ENCODE measurements around the gene THEM4. TPM values are rescaled to one million over a fixed set of nuclear protein-coding genes. Genes with fewer than 3 reads are reported as not detected.
A peak's percentile ranks its signal among the peaks of the same experiment; 100 is the strongest.

The THEM4 gene
- total RNA-seq, 2 experiments from 2014 or later, result 19.6 to 24.9 TPM

DNA sequence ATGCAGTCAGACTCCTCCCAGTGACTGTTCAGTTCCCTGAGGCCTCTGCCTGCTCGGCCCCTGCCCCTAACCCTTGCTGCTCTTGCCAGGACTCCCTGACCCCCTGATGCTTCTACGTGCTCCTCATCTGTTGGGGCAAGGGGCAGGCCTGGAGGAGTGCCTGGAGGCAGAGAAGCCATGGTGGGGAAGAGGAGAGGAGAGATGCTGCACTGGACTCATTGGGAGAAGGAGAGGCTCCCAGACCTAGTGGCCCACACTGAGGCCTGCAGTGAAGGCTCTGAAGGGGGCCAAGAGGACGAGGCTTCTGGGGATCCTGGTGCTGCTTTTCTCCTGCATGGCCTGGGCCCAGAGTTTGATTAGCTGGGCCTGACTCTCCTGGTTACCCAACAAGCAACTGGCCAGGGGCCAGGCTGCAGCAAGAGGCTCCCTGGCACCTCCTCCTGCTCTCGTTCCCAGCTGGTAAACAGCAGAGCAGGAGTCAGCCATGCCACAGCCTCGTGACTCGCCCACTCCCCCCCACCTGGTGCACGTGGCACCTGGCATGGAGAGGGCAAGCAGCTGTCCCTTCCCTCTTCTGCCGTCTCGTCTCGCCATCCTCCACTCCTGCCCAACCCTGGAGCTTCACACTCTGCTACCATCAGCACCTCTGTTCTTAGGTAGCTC lies 76.9 kb downstream of the THEM4 start:
- intact Hi-C loops (cut with micrococcal nuclease), result loop anchor here (5.0 kb wide), 1 partner anchor 485 kb away; the partner anchor contains the start of gene RFX5
- H3K4me1 Mint-ChIP-seq (ENCODE audit: low read depth), result peaks cover 87% of the 10 kb centered on the region
- ChIA-PET CTCF (interaction anchor here (0.6 to 1.0 kb wide), 3 partner anchors 13 to 240 kb away, joined by 3 read pairs; no protein-coding TSS in a partner anchor), POLR2A (interaction anchor here (1.8 kb wide), 1 partner anchor 16 kb away, joined by 4 read pairs; no protein-coding TSS in a partner anchor)
- H3K27ac Mint-ChIP-seq, result peak overlapping the region; percentile 12
- no peaks in the 10 kb centered on the region for H3K36me3 Mint-ChIP-seq
- H3K27me3 Mint-ChIP-seq, result no peaks in the 10 kb centered on the region
- DNase-seq, result no peak
- H3K9me3 Mint-ChIP-seq, result no peaks in the 10 kb centered on the region
- H3K4me3 Mint-ChIP-seq, result no peak overlapping the region

DNA sequence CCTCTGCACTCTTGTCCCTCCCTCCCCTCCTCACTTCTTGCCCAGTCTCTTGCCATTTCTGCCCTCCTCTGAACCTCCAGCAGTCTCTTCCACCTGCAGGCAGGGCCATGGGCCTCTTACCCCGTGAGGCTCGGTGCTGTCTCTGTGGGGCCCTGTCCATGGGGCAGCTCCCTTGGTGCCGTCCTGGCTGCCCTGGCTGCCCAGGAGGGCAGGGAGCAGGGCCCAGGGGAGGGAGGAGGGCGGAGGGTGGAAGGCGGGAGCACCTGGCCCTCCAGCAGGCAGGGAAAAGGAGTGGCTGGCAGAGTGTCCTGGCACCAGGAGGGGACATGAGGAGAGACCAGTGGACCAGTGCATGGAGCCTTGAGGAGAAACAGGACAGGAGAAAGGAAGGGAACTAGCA lies 77.7 kb downstream of the THEM4 start, which contains the start of gene RORC:
RORC (minus strand) TSS at position 198 of the 400 bp plus-strand sequence; CDS start at position 160, 38 bp downstream.
- POLR2A ChIA-PET, result no interaction called here

GRCh38 chr1:151831256-151831591 lies 78.1 kb downstream of the THEM4 start:
- H3K27me3 Mint-ChIP-seq, result no peaks in the 10 kb centered on the region
- H3K36me3 Mint-ChIP-seq, result no peaks in the 10 kb centered on the region
- H3K4me1 Mint-ChIP-seq (ENCODE audit: low read depth), result peaks cover 78% of the 10 kb centered on the region
- CTCF ChIA-PET, result interaction anchor here (1.2 to 1.9 kb wide), 3 partner anchors 8 to 68 kb away, joined by 5 to 8 read pairs (median 6); partner anchors contain the start of genes C2CD4D, MRPL9 and TDRKH
- intact Hi-C loops (cut with micrococcal nuclease), result loop anchor here (2.0 to 5.0 kb wide), 2 partner anchors 218 to 484 kb away; partner anchors contain the start of genes RFX5 and SNX27
- H3K27ac Mint-ChIP-seq, result peak overlapping the region; percentile 77
- POLR2A ChIA-PET, result interaction anchor here (2.2 kb wide), 1 partner anchor 8 kb away, joined by 5 read pairs; the partner anchor contains the start of gene C2CD4D
- peak overlapping the region; percentile 48 for H3K4me3 Mint-ChIP-seq
- no peak for DNase-seq
- H3K9me3 Mint-ChIP-seq, result no peaks in the 10 kb centered on the region

More for the DNA sequence above, 77.7 kb downstream of the THEM4 start, which contains the start of gene RORC:
- Mint-ChIP-seq H3K4me3 (peak within 1 kb of the TSS; percentile 48), H3K27ac (peak within 1 kb of the TSS; percentile 77), H3K36me3 (no peaks in the 10 kb centered on the region), H3K4me1 (ENCODE audit: low read depth) (peaks cover 78% of the 10 kb centered on the region), H3K27me3 (no peaks in the 10 kb centered on the region), H3K9me3 (no peaks in the 10 kb centered on the region)
- CTCF ChIA-PET, result interaction anchor here (1.9 kb wide), 1 partner anchor 42 kb away, joined by 8 read pairs; the partner anchor contains the start of gene TDRKH
- intact Hi-C loops (cut with micrococcal nuclease), result loop anchor here (2.0 to 5.0 kb wide), 2 partner anchors 219 to 484 kb away; partner anchors contain the start of genes RFX5 and SNX27
- DNase-seq, result no peak

DNA sequence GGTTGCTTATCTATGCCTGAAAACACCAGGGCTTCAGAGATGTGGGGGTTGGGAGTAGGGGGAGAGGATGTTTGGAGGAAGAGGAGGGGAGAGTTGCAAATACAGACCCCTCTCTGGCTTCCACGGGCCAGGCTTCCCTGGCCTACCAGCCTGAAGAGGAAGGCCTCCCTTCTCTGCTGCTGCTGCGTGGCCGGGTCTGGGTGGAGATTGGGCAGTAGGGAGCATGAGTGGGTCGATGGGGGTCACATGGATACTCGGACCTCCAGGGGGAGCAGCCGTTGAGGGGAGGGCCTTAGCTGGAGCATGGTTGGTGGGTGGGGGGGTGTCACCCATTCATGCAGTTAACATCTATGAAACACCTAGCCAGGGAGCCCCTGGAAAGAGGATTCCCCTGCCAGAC lies 79.3 kb downstream of the THEM4 start:
- intact Hi-C loops (cut with micrococcal nuclease), result loop anchor here (2.0 to 5.0 kb wide), 2 partner anchors 217 to 483 kb away; partner anchors contain the start of genes RFX5 and SNX27
- Mint-ChIP-seq H3K27me3 (no peaks in the 10 kb centered on the region), H3K4me3 (peak overlapping the region; percentile 22), H3K9me3 (no peaks in the 10 kb centered on the region), H3K27ac (peak overlapping the region; percentile 86), H3K36me3 (no peaks in the 10 kb centered on the region), H3K4me1 (ENCODE audit: low read depth) (peaks cover 78% of the 10 kb centered on the region)
- CTCF ChIA-PET, result interaction anchor here (0.7 to 1.9 kb wide), 9 partner anchors 8 to 237 kb away, joined by 3 to 8 read pairs (median 5); partner anchors contain the start of genes C2CD4D, MRPL9 and TDRKH
- no peak for DNase-seq
- POLR2A ChIA-PET, result interaction anchor here (2.2 to 3.0 kb wide), 3 partner anchors 9 to 40 kb away, joined by 5 to 16 read pairs (median 9); partner anchors contain the start of genes C2CD4D and TDRKH

DNA sequence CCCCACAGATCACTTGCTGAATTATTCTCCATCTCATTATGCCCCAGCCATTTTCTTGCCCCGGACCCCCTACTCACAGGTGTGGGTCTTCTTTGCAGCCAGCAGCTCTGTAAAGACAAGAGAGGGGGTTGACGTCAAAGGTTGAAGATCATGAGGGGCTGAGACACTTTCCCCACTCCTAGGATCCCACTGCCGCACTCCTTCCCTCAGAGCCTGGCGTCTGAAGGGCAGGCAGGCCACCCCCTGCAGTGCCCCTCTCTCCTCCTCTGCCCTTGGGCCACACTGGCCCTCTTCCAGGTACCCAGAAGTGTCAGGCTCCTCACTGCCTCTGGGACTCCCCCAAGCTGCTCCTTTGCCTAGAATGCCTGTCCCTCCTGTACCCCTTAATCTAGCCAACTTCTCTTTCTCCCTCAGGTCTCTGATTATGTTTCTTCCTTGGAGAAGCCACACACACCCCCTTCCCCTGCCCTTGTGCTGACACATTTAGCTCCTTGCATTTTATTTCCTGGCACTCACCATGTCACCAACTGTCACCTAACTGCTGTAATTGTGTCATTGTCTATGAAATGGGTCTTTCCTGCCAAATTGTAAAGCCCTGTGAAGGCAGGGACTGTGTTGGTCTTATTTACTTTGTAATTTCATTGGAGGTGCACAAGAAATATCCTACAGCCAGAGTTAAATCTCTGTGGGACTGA lies 79.8 kb downstream of the THEM4 start:
- POLR2A ChIA-PET, result interaction anchor here (1.1 to 3.0 kb wide), 5 partner anchors 9 to 66 kb away, joined by 3 to 16 read pairs (median 6); partner anchors contain the start of genes C2CD4D, MRPL9 and TDRKH
- Mint-ChIP-seq H3K36me3 (no peaks in the 10 kb centered on the region), H3K27ac (peak overlapping the region; percentile 86), H3K27me3 (no peaks in the 10 kb centered on the region), H3K9me3 (no peaks in the 10 kb centered on the region), H3K4me3 (peak overlapping the region; percentile 22), H3K4me1 (ENCODE audit: low read depth) (peaks cover 72% of the 10 kb centered on the region)
- CTCF ChIA-PET, result interaction anchor here (0.9 to 1.4 kb wide), 5 partner anchors 7 to 237 kb away, joined by 3 to 5 read pairs (median 4); partner anchors contain the start of gene MRPL9
- intact Hi-C loops (cut with micrococcal nuclease), result loop anchor here (1.0 to 5.0 kb wide), 5 partner anchors 8 to 482 kb away; partner anchors contain the start of genes RFX5, SNX27 and TDRKH
- DNase-seq, result peak; percentile 63

- CTCF ChIA-PET, result interaction anchor here (1.3 kb wide), 1 partner anchor 235 kb away, joined by 4 read pairs; no protein-coding TSS in a partner anchor
- POLR2A ChIA-PET, result interaction anchor here (0.7 to 3.0 kb wide), 8 partner anchors 8 to 66 kb away, joined by 3 to 16 read pairs (median 6); partner anchors contain the start of genes C2CD4D, MRPL9 and TDRKH
Observed at GRCh38 chr1:151828921-151829320, 80.4 kb downstream of the THEM4 start.

DNA sequence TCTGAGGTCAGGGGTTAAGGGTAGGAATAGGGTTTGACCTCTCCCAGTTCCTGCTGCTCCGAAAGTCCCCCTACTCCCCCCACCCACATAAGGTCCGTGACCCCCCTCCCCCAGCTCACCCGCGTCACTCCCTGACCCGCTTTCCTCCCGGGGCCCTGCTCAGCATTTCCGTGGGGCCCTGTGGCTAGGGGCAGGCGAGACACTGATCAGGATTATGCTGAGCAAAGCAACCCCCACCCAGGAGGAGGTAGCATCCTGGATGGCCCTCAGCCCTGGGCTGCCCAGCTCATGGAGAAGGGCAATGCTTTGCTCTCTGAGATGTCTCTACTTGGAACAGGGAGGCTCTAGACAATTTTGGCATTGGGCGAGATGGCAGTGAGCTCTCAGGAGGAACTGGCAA lies 81.5 kb downstream of the THEM4 start:
- ChIA-PET CTCF (interaction anchor here (1.3 to 1.9 kb wide), 2 partner anchors 9 to 234 kb away, joined by 4 to 10 read pairs; no protein-coding TSS in a partner anchor), POLR2A (interaction anchor here (1.0 to 3.0 kb wide), 7 partner anchors 7 to 65 kb away, joined by 4 to 16 read pairs (median 6); partner anchors contain the start of genes C2CD4D, MRPL9 and TDRKH)
- H3K4me1 Mint-ChIP-seq (ENCODE audit: low read depth), result peaks cover 62% of the 10 kb centered on the region
- no peaks in the 10 kb centered on the region for H3K9me3 Mint-ChIP-seq
- peak overlapping the region; percentile 55 for H3K4me3 Mint-ChIP-seq
- peak; percentile 57 for DNase-seq
- intact Hi-C loops (cut with micrococcal nuclease), result loop anchor here (2.0 to 5.0 kb wide), 2 partner anchors 37 to 114 kb away; partner anchors contain the start of gene TDRKH
- peak overlapping the region; percentile 71 for H3K27ac Mint-ChIP-seq
- H3K36me3 Mint-ChIP-seq, result no peaks in the 10 kb centered on the region
- no peaks in the 10 kb centered on the region for H3K27me3 Mint-ChIP-seq

More at GRCh38 chr1:151828921-151829320, 80.4 kb downstream of the THEM4 start:
- Mint-ChIP-seq H3K4me3 (peak overlapping the region; percentile 22), H3K9me3 (no peaks in the 10 kb centered on the region), H3K27ac (peak overlapping the region; percentile 86), H3K27me3 (no peaks in the 10 kb centered on the region), H3K4me1 (ENCODE audit: low read depth) (peaks cover 66% of the 10 kb centered on the region), H3K36me3 (no peaks in the 10 kb centered on the region)
- no peak for DNase-seq
- intact Hi-C loops (cut with micrococcal nuclease), result loop anchor here (1.0 to 5.0 kb wide), 3 partner anchors 8 to 113 kb away; partner anchors contain the start of gene TDRKH

DNA sequence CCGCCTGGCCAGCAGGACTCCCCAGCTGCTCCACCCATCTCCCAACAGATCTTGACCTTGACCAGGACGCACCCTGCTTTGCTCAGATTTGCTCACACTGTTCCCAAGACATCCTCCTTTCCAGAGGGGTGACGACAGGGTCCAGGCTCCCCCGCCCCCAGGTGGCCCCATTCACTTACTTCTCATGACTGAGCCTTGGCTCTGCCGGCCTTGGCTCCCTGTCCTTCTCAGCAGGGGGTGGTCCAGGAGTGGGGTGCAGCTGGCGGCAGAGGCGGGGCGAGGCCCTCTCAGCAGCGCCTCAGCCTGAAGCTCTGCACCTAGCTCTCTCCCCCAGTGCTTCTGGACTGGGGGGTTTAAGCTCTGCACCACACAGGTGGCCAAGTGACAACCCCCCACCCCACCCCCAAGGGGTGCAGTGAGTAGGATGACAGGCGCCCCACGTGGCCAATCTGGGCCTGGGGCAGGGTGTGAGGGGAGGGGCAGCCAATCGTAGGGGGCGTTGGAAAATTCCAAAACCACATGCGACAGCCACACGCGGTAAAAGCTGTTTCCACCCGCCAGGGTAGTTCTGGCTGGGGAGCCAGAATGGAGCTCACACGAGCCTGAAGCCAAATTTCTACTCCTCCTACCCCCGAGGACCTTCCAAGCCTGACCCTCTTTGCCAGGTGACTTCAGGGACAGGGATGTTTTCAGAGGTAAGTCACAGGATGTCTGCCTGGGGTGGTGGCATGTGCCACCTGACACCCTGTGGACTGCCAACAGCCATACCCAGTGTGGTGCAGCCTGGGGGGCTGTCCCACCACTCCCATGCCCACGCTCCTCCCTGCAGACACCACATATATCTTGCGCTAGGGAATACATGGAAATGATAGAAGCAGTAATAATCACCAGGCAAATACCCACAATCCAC lies 83.3 kb downstream of the THEM4 start:
- POLR2A ChIA-PET, result interaction anchor here (1.2 to 2.2 kb wide), 3 partner anchors 13 to 36 kb away, joined by 3 to 6 read pairs (median 4); partner anchors contain the start of gene C2CD4D
- H3K4me1 Mint-ChIP-seq (ENCODE audit: low read depth), result peaks cover 67% of the 10 kb centered on the region
- H3K9me3 Mint-ChIP-seq, result no peaks in the 10 kb centered on the region
- intact Hi-C loops (cut with micrococcal nuclease), result loop anchor here (5.0 kb wide), 1 partner anchor 116 kb away; no protein-coding TSS in a partner anchor
- no peaks in the 10 kb centered on the region for H3K27me3 Mint-ChIP-seq
- peak overlapping the region; percentile 68 for H3K4me3 Mint-ChIP-seq
- H3K36me3 Mint-ChIP-seq, result no peaks in the 10 kb centered on the region
- CTCF ChIA-PET, result interaction anchor here (1.9 to 2.1 kb wide), 2 partner anchors 10 to 232 kb away, joined by 6 to 10 read pairs; no protein-coding TSS in a partner anchor
- H3K27ac Mint-ChIP-seq, result peak overlapping the region; percentile 78
- peak; percentile 63 for DNase-seq

GRCh38 chr1:151825204-151825603 lies 84.1 kb downstream of the THEM4 start:
- intact Hi-C loops (cut with micrococcal nuclease), result loop anchor here (5.0 kb wide), 1 partner anchor 117 kb away; no protein-coding TSS in a partner anchor
- Mint-ChIP-seq H3K36me3 (no peaks in the 10 kb centered on the region), H3K27me3 (no peaks in the 10 kb centered on the region), H3K9me3 (no peaks in the 10 kb centered on the region), H3K4me1 (ENCODE audit: low read depth) (peaks cover 67% of the 10 kb centered on the region), H3K27ac (peak overlapping the region; percentile 78), H3K4me3 (peak overlapping the region; percentile 68)
- ChIA-PET POLR2A (interaction anchor here (1.5 kb wide), 1 partner anchor 14 kb away, joined by 6 read pairs; the partner anchor contains the start of gene C2CD4D), CTCF (interaction anchor here (0.7 to 2.1 kb wide), 2 partner anchors 9 to 231 kb away, joined by 3 to 6 read pairs; no protein-coding TSS in a partner anchor)
- DNase-seq, result no peak

All from activated CD4-positive, alpha-beta memory T cell treated with anti-CD3 and anti-CD28 coated beads for 36 hours (primary cell).